PC-3 (cell line): ENCODE data around the gene TTLL10.

Source experiments
- CTCF ChIP-seq: fragments of 300-600 bp; sonication (generic); conservative IDR thresholded peaks from 2 replicates; pipeline ENCODE4 v1.5.1; 2017; ENCODE audit warnings: antibody characterized with exemption, low read depth, mild to moderate bottlenecking, low read length
- EZH2 ChIP-seq: fragments of 300-600 bp; sonication (generic); IDR thresholded peaks from one replicate; pipeline ENCODE4 v1.6.1; 2017; ENCODE audit warnings: antibody characterized with exemption, mild to moderate bottlenecking, low read length; ENCODE audit not compliant: unreplicated experiment
- EZH2phosphoT487 ChIP-seq: fragments of 300-600 bp; sonication (generic); IDR thresholded peaks from 2 replicates; pipeline ENCODE4 v1.6.1; 2018; ENCODE audit warnings: mild to moderate bottlenecking, antibody characterized with exemption, low read length, borderline replicate concordance

GRCh38 chr1:1176931-1177330, 3.3 kb downstream of the TTLL10 start:
- no peak for TF ChIP-seq CTCF
- TF ChIP-seq EZH2, result no peak
- TF ChIP-seq EZH2phosphoT487, result no peak
